A673 (cell line): ENCODE measurements around the gene KMT2D. TPM values are rescaled to one million over a fixed set of nuclear protein-coding genes. Genes with fewer than 3 reads are reported as not detected.

Experiments
- BruUV-seq: library from RNA; stranded (reverse); fragments of 400-500 nt; replicated peaks from 2 replicates; lab custom pipeline; 2021; lab: Mats Ljungman, UMichigan
- CTCF ChIA-PET: fragments of 300-600 bp; sonication (Branson Sonifier 250); formaldehyde crosslinking; loops from one replicate; lab custom pipeline; 2022; ENCODE audit warnings: antibody characterized with exemption; lab: Charles Lee
- POLR2A ChIA-PET: fragments of 300-600 bp; sonication (Branson Sonifier 250); formaldehyde crosslinking; loops from one replicate; lab custom pipeline; 2022; ENCODE audit warnings: antibody characterized with exemption; ENCODE audit not compliant: low non-redundant PET; lab: Charles Lee
- DNase-seq: peaks from one replicate; pipeline ENCODE4 v3.0.0-alpha.2; 2015; ENCODE audit warnings: low spot score
- H3K27ac ChIP-seq: fragments of 200-600 bp; sonication (generic); 2 replicates; pipeline ENCODE4 v1.5.1; 2016; ENCODE audit warnings: mixed run types, low read depth, mild to moderate bottlenecking, mixed read lengths, antibody characterized with exemption, low read length; ENCODE audit not compliant: poor library complexity, severe bottlenecking
- H3K27me3 ChIP-seq: fragments of 200-600 bp; sonication (generic); replicated peaks from 2 replicates; pipeline ENCODE4 v1.6.1; 2017; ENCODE audit warnings: mixed run types, low read depth, mild to moderate bottlenecking, mixed read lengths, antibody characterized with exemption, low read length; ENCODE audit not compliant: insufficient read depth, poor library complexity
- H3K36me3 ChIP-seq: fragments of 200-600 bp; sonication (generic); 2 replicates; pipeline ENCODE4 v1.6.1; 2016; ENCODE audit warnings: mixed run types, mild to moderate bottlenecking, mixed read lengths, antibody characterized with exemption, low read length; ENCODE audit not compliant: insufficient read depth, poor library complexity, severe bottlenecking
- H3K4me1 ChIP-seq: fragments of 200-600 bp; sonication (generic); 2 replicates; pipeline ENCODE4 v1.6.1; 2017; ENCODE audit warnings: mixed run types, mild to moderate bottlenecking, mixed read lengths, antibody characterized with exemption, low read length; ENCODE audit not compliant: insufficient read depth, poor library complexity, severe bottlenecking
- H3K4me3 ChIP-seq: fragments of 200-600 bp; sonication (generic); 2 replicates; pipeline ENCODE4 v1.5.1; 2016; ENCODE audit warnings: low read depth, mixed run types, mild to moderate bottlenecking, mixed read lengths, low read length; ENCODE audit not compliant: poor library complexity, severe bottlenecking
- H3K9me3 ChIP-seq: fragments of 200-600 bp; sonication (generic); 2 replicates; pipeline ENCODE4 v1.6.1; 2016; ENCODE audit warnings: mixed run types, low read depth, mild to moderate bottlenecking, mixed read lengths, antibody characterized with exemption, low read length; ENCODE audit not compliant: poor library complexity, severe bottlenecking
- CTCF ChIP-seq: fragments of 300-800, 200-600 bp; sonication (generic); conservative IDR thresholded peaks from 2 replicates; pipeline ENCODE4 v1.5.1; 2017; ENCODE audit warnings: low read depth, mild to moderate bottlenecking, antibody characterized with exemption, low read length, moderate library complexity, mixed read lengths
- EZH2 ChIP-seq: fragments of 200-600 bp; sonication (generic); IDR thresholded peaks from 2 replicates; pipeline ENCODE4 v1.6.1; 2017; ENCODE audit warnings: borderline replicate concordance, low read depth, mild to moderate bottlenecking, mixed read lengths, antibody characterized with exemption, low read length; ENCODE audit not compliant: poor library complexity, severe bottlenecking
- intact Hi-C: fragments of 100-400 bp; cut with micrococcal nuclease; formaldehyde crosslinking; loops from one replicate; pipeline ENCODE4 v1.10.0; 2022; ENCODE audit not compliant: unreplicated experiment
- total RNA-seq: library from RNA; stranded (reverse); gene quantifications from 2 replicates; pipeline ENCODE4 v1.2.3, GENCODE V29; 2021

The KMT2D gene
- total RNA-seq, 1 experiment from 2014 or later = 138 TPM

- H3K4me1 ChIP-seq = peaks cover 16% of the 10 kb centered on the region
- TF ChIP-seq EZH2 (no peak), CTCF (no peak)
- peaks cover 48% of the 10 kb centered on the region for H3K36me3 ChIP-seq
- H3K9me3 ChIP-seq = no peaks in the 10 kb centered on the region
- ChIA-PET POLR2A (interaction anchor here (0.6 kb wide), 1 partner anchor 59 kb away, joined by 5 read pairs; no protein-coding TSS in a partner anchor), CTCF (interaction anchor here (0.6 to 1.0 kb wide), 3 partner anchors 22 to 167 kb away, joined by 3 to 9 read pairs (median 4); no protein-coding TSS in a partner anchor)
- no peak overlapping the region for H3K4me3 ChIP-seq
- intact Hi-C loops = no loop called here
- no peak for DNase-seq
- H3K27ac ChIP-seq = no peak overlapping the region
- H3K27me3 ChIP-seq = no peaks in the 10 kb centered on the region
- no TSS peak for BruUV-seq
Measured at GRCh38 chr12:49020441-49020840, 40.2 kb downstream of the KMT2D start.

DNA sequence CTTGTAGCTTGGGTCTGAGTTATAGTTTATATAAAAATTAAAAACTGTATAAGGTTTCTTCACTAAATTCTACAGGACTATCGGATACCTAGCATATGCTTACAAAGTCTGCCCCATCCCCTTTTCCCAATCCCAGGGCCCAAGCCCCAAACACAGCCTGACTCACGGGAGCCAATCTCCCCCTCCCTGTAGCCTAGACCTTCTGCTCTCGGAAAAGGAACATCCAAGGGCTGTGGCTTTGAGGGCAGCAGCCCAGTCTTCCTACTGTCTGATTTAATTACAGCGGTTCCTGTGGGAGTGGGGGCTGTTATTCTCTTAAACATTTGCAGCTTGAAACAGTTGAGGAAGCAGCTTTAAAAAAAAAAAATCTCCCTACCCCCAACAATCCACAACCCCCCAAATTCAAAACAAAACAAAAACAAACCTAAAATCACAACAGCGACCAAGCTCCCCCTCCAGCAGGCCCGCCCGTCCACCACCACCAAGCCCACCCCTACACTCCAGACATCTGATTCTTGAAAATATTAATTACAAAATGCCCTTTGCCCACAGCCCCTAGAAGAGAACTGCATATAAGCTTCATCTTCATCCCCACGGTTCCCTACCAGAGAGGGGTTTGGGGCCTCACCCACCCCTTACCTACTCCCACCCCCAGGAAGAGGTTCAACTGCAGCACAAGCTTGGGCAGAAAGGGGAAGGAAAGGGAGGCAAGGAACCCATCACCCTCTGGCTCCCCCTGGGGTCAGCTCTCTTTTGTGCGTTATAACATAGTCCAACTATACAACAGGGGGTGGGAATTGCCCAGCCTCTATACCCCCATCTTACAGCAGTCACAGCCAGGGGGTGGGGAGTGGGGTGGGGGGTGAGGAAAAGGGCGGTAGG is 40.9 kb downstream of the KMT2D start:
- no peak for TF ChIP-seq EZH2
- peak; percentile 48 for TF ChIP-seq CTCF
- peak overlapping the region; percentile 95 for H3K27ac ChIP-seq
- ChIA-PET CTCF (interaction anchor here (0.6 to 1.0 kb wide), 7 partner anchors 23 to 659 kb away, joined by 3 to 9 read pairs (median 3); no protein-coding TSS in a partner anchor), POLR2A (interaction anchor here (0.6 to 0.7 kb wide), 3 partner anchors 33 to 727 kb away, joined by 7 to 10 read pairs (median 8); no protein-coding TSS in a partner anchor)
- no peaks in the 10 kb centered on the region for H3K9me3 ChIP-seq
- H3K4me1 ChIP-seq = peaks cover 16% of the 10 kb centered on the region
- no peaks in the 10 kb centered on the region for H3K27me3 ChIP-seq
- DNase-seq = peak; percentile 61
- peaks cover 40% of the 10 kb centered on the region for H3K36me3 ChIP-seq
- H3K4me3 ChIP-seq = peak overlapping the region; percentile 82
- BruUV-seq = no TSS peak
- intact Hi-C loops = no loop called here

DNA sequence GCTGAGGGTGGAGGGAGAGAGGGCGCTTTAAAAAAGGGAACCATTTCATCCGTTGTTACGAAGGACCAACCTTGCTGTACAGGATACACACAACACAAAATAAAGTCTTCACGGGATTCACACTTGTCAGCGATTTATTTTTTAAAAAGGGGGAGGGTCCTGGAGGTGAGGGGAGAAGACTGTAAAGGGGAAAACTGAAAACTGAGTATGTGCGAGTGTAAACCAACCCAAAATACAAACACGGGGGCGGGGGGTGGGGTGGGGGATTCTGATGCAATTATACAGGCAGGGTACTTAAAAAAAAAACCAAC is 41.5 kb downstream of the KMT2D start:
- Histone ChIP-seq H3K27me3 (no peaks in the 10 kb centered on the region), H3K27ac (peak overlapping the region; percentile 95), H3K4me1 (peaks cover 16% of the 10 kb centered on the region), H3K4me3 (peak overlapping the region; percentile 82), H3K9me3 (no peaks in the 10 kb centered on the region), H3K36me3 (peaks cover 34% of the 10 kb centered on the region)
- ChIA-PET CTCF (interaction anchor here (0.6 to 1.0 kb wide), 3 partner anchors 22 to 167 kb away, joined by 3 to 4 read pairs (median 3); no protein-coding TSS in a partner anchor), POLR2A (no interaction called here)
- intact Hi-C loops = no loop called here
- BruUV-seq = TSS peak; percentile 96
- DNase-seq = no peak
- TF ChIP-seq EZH2 (no peak), CTCF (no peak)
